ENCODE results near the gene AP3M1.

AP3M1 gene

DNA sequence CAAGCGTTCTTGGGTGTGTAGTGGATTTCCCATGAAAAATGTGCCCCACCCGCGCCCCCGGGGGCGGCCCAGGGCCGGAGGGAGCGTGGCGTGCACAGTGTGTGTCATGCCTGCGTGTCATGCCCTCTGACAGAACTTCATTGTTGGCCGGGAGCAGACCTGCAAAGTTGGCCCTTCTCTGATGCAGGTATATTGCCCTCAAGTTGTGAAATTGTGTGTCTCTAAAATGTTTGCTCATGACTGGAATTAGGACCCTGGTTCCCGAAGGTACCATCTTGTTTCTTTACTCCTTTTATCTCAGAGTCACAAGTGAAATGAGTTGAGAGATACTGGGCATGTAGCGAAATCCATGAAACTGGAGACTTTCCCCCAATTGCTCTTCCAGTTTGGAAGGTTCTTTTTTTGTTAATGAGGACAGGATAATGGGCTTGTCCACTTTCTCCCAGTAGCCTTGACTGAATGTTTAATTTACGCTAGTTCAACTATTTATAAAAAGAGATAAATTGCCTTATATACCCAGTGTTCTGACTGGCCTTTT is 26.6 kb upstream of the AP3M1 start:
- H3K27ac ChIP-seq = peak overlapping the region; percentile 81
- no peak for TF ChIP-seq CTCF (IDR thresholded peaks at IDR 0.05; ENCODE audit: low read depth, low read length, missing control alignments)
- peak; percentile 22 for DNase-seq
- H3K4me3 ChIP-seq (ENCODE audit: low read depth, low read length) = peak overlapping the region; percentile 96
- H3K36me3 ChIP-seq (replicated peaks) = no peaks in the 10 kb centered on the region
- in situ Hi-C loops (cut with HindIII; ENCODE audit: low pct_ligation_motif_present, low sequenced_read_pairs) = no loop called here
- H3K27me3 ChIP-seq (replicated peaks) = no peaks in the 10 kb centered on the region

DNA sequence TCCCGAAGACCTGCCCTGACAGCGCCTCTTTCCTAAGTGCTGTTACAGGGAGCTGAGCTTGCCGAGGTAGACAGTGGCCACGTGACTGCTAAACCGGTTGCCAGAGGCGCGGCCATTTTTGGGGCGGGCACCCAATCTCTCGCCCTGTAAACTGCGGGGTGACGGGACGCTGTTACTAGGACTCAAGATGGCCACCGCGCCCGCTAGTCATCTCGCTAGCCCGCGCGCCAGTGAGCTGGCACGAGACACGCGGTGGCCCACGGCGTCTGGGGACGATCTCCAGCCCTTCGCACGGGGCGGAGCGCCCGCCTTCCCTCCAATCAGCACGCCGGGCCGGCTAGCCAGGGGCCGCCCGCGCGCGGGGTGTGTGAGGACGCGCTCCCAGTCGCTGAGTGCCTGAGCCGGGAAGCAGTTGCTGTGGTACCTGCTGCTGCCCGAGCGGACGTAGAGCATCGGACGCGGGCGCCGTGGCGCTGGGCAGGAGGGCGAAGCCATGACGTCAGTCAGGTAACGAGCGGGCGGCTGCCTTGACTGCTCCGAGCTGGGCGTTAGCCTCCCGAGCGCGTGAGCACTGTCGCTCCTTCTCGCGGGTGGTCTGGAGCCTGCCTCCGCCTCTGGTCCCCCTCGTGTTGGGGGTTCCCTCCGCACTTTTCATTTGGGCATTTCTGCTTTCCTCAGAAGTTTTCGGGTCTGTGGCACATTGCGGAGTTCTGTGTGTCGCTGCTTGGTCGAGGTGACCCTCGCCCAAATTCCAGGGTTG is 25.9 kb upstream of the AP3M1 start:
- no peaks in the 10 kb centered on the region for H3K27me3 ChIP-seq (replicated peaks)
- peak overlapping the region; percentile 96 for H3K4me3 ChIP-seq (ENCODE audit: low read depth, low read length)
- H3K36me3 ChIP-seq (replicated peaks) = no peaks in the 10 kb centered on the region
- DNase-seq = peak; percentile 88
- no peak for TF ChIP-seq CTCF (IDR thresholded peaks at IDR 0.05; ENCODE audit: low read depth, low read length, missing control alignments)
- peak overlapping the region; percentile 81 for H3K27ac ChIP-seq
- in situ Hi-C loops (cut with HindIII; ENCODE audit: low pct_ligation_motif_present, low sequenced_read_pairs) = no loop called here

DNA sequence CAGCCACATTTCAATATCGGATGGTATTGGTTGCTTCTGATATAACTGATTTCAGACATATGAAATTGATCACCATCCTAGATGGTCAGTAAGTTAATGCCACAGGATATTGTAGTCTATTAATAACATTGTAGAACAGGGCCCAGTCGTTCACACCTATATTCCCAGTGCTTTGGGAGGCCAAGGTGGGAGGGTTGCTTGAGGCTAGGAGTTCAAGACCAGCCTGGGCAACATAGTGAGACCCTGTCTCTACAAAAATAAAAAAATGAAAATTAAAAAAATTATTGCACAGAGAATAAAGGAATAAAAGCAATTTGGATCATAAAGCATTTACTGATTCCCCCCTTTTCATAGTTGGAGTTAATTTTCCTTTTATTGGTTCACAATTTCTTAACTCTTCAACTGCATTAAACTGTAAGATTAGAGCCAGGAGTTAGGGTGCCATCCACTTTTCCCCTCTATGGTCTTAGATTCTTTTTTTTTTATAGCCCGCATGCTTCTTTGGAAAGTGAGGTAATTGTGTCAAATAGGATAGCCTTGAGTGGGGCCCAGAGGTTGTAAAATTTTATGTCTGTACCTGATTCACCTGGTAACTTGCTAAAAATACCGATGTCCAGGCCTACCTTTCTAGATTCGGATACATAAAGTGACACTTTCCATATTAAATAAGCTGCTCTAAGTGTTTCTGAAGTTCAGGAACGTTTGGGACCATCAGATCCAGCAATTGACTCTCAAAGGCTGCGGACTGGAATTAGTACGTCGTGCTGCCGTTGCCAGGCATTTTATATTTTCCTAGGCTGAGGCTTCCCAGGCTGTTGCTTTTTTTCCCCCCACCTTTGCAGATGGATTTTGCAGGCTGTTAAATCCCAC is 25.1 kb upstream of the AP3M1 start:
- Histone ChIP-seq H3K27ac (peak overlapping the region; percentile 81), H3K36me3 (replicated peaks) (no peaks in the 10 kb centered on the region), H3K27me3 (replicated peaks) (no peaks in the 10 kb centered on the region), H3K4me3 (ENCODE audit: low read depth, low read length) (peak overlapping the region; percentile 96)
- TF ChIP-seq CTCF (IDR thresholded peaks at IDR 0.05; ENCODE audit: low read depth, low read length, missing control alignments) = no peak
- in situ Hi-C loops (cut with HindIII; ENCODE audit: low pct_ligation_motif_present, low sequenced_read_pairs) = no loop called here
- no peak for DNase-seq

DNA sequence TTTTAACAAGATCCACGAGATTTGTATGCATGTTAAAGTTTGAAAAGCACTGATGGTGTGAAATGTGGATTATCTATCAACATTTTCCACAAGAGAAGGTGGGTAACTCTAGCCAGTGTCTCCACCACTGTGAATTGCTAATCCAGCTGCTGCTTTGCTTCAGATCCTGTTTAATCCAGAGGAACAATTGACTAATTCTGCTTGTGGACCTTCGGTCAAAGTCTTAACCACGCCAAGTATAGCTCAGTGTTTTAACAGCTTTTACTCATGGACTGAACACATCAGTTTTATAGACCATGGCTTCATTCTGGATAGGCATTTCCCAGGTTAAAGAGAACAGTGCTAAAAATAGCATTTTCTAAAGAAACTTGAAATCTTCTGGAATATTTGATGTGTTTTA is 23.9 kb upstream of the AP3M1 start:
- in situ Hi-C loops (cut with HindIII; ENCODE audit: low pct_ligation_motif_present, low sequenced_read_pairs) = no loop called here
- H3K27me3 ChIP-seq (replicated peaks) = no peaks in the 10 kb centered on the region
- no peaks in the 10 kb centered on the region for H3K36me3 ChIP-seq (replicated peaks)
- no peak for TF ChIP-seq CTCF (IDR thresholded peaks at IDR 0.05; ENCODE audit: low read depth, low read length, missing control alignments)
- H3K4me3 ChIP-seq (ENCODE audit: low read depth, low read length) = no peak overlapping the region
- no peak for DNase-seq
- no peak overlapping the region for H3K27ac ChIP-seq

DNA sequence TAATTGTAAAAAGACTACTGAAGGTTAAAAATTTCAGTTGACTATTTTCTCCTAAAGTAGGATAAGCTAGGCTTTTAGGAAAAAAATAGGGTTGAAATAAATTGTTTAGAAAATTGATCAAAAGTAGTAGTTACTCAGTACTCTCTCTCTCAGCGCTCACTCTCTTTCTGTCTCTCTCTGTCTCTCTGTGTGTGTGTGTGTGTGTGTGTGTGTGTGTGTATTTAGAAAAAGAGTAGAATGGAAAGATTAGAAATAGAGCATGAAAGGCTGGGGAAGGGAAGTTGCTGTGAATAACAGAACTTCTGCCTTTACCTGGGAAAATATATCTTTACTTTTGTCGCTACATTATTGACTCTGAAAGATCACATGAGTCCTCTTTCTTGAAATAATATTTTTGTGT is 21.0 kb upstream of the AP3M1 start:
- no peak overlapping the region for H3K4me3 ChIP-seq (ENCODE audit: low read depth, low read length)
- no peaks in the 10 kb centered on the region for H3K36me3 ChIP-seq (replicated peaks)
- H3K27me3 ChIP-seq (replicated peaks) = no peaks in the 10 kb centered on the region
- peak; percentile 26 for DNase-seq
- TF ChIP-seq CTCF (IDR thresholded peaks at IDR 0.05; ENCODE audit: low read depth, low read length, missing control alignments) = no peak
- in situ Hi-C loops (cut with HindIII; ENCODE audit: low pct_ligation_motif_present, low sequenced_read_pairs) = no loop called here
- H3K27ac ChIP-seq = no peak overlapping the region

All from brain microvascular endothelial cell (primary cell).